HG03342 (cell line): ENCODE data around the gene HES2.
"Not testable (repeated sequence)": the region's sequence is repeated elsewhere in the genome, so short reads cannot be mapped to it uniquely, and the experiment has no call there.

Experiments
- ATAC-seq: cut with Tn5 transposase; IDR thresholded peaks from one replicate; pipeline ENCODE4 v1.9.1; 2021; ENCODE audit warnings: mild to moderate bottlenecking, moderate library complexity; ENCODE audit not compliant: unreplicated experiment

Gene HES2

DNA sequence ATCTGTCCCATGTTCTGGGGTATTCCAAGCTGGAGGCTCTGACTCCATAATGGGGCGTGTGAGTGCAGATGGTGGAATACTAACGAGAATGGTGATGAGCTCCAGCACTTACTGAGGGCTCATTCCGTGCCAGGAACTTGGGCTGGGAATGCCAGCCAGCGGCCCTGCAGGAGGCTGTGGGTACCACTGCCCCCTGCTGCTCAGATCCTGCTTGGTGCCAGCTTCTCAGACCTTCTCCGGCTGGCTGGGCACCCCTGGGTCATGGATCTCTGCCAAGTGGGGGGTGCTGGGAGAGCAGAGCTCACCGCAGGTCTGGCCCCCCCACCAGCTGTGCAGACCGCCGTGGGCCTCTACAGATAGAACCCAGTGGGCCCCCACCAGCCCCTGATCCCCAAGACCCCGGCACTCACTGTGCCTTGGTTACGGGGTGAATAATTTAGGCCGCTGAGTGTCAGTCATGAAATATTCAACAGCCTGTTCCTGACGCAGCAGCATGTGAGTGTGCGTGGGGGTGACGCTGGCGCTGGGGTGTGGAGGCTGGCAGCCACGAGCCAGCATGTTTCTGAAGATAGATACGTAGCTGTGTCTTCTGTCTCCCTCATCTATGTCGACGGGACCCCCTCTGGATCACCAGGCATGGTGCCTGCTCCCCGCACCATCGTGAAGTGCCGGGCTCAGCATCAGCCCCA lies 17.4 kb upstream of the HES2 start:
- not testable (repeated sequence) for ATAC-seq

DNA sequence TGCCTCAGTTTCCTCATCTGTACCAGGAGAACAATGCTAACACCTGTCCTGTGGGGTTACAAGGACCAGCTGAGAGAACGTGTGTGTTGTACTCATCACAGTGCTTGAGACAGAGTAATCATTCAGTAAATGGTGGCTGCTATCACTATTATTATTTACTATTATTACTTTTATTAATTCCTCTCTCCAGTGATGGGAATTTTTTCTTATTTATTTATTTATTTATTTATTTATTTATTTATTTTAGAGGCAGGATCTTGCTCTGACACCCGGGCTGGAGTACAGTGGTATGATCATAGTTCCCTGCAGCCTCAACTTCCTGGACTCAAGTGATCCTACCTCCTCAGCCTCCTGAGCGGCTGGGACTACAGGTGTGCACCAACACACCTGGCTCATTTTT lies 16.6 kb upstream of the HES2 start:
- not testable (repeated sequence) for ATAC-seq

DNA sequence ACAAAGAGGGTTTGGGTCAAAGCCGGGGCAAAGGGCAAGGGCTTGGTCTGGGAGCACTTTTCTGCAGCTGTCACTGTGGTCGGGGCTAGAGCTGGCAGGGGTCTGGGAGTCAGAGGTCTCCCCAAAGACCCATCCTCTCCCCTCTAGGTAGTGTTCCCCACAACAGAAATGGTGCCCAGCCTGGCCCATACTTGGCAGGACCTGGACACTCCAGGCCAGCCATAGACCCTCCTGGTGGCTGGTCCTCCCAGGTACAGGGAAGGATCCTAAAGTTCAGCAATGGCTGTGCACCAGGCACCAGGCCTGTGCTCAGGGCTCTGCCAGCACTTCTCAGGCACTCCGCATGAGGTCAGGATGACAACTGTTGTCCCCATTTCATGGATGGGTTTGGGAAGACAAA lies 15.8 kb upstream of the HES2 start:
- no peak for ATAC-seq

DNA sequence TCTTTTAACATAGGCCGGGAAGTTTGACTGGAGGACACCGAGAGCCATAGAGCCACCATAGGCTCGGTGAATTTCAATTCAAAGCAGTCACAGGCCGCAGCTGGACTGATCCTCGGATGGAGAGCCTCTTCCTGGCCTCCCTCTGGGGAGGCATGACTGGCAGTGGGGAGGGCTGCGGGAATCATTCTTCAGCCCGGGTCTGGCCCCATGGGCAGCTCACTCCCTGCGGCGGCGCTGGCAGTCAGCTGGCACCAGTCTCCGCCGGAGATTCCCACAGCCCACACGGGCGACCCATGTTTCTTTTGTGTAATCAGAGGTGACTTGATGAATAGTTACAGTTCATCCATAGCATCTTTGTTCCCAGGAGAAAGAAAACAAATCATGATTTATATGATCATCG lies 15.4 kb upstream of the HES2 start:
- ATAC-seq = no peak

DNA sequence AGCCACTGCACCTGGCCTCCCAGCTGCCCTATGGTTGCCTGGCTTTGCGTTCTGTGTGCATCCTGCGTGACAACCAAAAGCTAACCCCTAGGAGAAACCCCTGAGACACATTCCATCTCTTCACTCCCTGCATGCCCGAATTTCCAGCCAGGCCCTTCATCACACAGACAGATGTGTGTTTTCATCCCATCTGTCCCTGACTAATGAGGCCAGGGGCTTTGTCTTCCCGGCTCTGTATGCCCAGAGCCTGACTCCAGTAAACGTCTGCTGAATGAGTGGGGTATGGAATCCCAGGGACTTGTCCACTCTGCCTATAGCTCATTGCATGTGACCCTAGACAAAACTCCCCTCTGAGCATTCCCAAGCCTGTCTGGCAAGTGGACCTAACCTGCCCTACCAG lies 14.5 kb upstream of the HES2 start:
- no peak for ATAC-seq

DNA sequence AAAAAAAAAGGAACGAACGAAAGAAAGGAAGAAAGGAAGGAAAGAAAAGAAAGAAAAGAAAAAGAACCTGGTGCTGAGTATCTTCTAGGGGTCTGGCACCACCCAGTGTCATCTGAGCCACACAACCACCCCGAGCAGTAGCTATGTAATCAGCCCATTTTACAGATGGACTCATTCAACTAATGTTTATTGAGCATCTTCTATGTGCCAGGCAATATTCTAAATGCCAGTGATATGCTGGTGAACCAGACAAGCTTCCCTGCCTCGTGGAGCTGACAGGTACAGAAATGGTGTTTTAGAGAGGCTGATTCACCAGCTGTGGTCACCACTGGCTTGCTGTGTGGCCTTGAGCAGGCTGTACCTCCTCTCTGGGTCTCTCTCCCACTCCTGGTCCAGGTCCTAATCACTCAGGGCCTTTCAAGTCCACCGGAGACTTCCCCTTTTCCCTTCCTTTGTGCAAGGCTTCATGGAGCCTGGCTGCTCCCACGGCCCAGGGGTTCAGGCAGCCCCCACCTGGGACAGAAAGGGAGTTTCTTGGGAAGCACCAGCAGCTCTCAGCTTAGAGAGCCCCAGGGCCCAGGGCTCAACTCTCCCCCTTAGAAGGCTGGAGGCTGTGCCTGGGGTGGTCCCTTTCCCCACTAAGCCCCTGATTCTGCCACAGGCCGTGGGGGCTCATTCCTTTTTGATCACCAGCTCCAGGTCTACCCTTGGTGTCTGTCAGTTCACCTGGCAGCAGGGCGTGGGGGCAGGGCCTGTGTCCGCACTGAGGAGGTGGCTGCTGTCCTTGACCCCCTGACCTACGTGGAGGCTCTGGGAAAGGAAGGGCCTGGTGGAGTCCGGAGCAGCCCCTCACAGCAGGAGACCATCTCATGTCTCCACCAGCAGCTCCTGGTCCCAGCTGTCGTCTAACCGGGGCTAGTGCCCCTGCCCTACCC lies 12.2 kb upstream of the HES2 start:
- ATAC-seq = not testable (repeated sequence)

DNA sequence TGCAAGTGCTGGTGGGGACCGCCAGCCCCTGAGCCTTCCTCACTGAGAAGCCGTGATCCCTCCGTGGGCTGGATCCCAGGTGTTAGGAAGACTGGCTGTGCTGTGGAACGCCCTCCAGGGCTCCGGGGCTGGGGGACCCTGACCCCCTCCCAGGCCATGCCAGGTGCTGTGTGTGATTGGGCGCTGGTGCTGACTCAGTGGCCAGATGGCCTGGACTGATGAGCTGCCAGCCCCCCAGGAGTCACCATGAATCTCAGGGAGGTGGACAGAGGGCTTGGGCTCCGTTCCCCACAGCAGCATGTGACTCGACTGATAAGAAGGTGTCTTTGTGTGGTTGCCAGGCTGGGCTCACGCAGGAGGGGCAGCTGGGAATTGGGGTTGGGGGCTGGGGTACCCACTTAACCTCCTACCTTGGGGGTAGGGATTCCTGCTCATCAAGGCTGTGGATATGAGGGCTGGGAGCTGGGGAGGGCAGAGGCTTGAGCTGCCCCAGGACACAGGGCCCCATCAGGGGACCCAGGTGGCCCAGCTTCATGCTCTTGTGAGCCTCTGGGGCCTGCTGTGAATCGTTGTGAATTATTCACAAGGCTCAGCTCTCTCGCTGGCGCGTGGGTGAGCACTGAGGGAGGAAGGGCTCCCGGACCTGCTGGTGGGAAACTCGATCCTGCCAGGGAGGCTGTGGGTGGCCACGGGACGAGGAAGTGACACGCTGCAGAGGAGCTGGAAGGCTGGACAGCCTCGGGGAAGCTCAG lies 10.1 kb upstream of the HES2 start:
- ATAC-seq = not testable (repeated sequence)

DNA sequence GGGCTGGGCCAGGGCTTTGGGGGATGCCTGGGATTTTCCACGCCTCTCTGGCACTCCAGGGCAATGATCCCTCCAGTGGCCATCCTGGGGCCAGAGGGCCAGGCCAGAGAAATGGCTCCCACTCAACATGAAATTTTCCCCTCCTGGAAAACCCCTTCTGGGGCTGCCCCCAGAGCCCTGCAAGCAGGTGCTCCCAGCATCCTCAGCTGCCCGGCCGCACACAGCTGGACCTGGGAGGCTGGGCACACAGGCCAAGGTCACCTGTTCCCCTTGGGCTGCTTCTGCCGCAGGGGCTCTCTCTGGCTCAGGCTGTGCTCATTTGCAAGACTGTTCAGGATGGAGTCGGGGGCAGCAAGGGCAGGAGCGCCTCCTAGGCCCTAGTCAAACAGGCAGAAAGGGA lies 8.7 kb upstream of the HES2 start:
- ATAC-seq = not testable (repeated sequence)

DNA sequence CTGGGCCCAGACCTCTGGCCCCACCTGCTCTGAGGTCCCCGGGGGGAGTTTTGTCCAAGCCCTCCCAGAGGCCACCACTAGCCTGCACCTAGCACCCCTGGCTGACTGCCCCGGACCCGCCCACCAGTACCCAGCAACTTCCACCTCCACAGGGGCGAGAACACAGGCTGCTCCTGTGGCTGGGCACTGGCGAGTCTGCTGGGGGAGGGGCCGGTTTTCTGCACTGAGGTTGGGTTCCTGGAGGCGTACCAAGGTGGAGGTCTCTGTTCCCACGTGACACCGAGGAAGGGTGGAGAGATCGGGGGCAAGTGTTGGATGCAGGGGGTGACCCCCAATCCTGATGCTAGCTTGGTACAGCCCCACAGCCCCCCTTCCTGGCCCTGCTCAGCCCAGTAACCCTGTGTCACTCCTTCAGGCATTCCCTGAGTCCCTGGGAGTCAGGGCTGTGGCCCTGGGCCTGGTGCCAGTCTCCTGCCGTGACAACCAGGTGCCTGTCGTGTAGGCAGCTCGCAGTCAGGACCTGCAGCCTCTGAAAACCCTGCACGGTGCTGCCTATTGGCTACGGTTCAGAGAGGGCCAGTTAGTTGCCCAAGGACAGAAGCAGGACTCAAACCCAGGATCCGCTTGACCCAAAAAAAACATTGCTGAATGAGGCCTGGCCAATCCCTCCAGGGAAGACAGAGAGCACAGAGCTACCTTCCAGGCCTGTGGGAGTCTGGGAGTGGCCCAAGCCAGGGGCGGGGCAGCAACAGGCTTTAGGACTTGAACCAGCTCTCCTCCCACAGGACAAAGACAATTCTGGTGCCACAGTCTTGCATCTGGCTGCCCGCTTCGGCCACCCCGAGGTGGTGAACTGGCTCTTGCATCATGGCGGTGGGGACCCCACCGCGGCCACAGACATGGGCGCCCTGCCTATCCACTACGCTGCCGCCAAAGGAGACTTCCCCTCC lies 8.0 kb upstream of the HES2 start:
- no peak for ATAC-seq

DNA sequence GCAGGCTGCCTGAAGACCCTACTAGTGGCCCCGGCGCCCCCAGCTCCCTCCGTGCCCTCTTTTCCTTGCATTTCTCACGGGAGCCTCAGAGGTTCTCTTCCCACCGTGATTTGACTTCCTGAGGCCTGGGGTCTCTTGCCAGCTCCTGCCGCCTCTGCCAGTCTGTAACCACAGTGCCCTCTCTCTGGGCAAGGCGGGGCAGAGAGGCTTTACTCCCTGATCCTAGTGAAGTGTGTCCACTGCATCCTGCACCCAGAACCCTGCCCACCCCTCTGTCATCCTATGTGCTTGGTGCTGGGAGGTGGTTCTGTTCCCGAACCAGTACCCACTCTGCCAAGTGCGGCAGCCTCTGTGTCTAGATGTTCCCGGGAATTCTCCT lies 7.2 kb upstream of the HES2 start:
- ATAC-seq = no peak

DNA sequence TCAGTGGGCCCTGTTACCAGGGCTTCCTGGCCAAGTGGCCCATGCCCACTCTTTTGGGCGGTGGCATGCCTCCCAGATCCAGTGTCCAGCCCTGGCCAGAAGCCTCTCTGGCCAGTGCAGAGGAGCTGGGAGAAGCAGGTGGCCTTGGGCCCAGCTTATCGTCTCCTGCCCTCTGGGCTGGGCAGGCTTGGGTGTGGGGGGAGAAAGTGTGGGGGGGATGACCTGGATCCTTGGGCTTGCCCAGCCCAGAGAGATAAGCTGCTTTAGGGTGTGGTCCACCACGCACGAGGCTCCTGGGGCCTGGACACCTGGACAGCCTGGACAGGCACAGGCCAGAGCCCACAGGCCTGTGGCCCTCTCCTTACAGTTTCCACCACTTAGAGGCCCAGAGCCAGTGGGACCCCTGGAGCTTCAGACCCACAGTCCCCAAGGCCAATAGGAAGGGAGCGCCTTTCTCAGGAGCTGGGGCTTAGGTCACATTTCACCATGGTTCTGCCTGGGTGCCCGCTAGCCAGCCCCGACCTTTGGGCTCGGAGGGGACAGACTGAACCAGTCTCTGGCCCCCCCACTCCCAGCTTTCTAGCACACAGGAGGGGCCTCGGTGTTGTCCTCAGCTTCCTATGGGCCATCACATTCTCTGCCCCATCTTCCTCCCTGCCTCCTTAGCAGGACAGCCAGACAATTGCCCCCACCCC lies 6.7 kb upstream of the HES2 start:
- ATAC-seq = no peak

DNA sequence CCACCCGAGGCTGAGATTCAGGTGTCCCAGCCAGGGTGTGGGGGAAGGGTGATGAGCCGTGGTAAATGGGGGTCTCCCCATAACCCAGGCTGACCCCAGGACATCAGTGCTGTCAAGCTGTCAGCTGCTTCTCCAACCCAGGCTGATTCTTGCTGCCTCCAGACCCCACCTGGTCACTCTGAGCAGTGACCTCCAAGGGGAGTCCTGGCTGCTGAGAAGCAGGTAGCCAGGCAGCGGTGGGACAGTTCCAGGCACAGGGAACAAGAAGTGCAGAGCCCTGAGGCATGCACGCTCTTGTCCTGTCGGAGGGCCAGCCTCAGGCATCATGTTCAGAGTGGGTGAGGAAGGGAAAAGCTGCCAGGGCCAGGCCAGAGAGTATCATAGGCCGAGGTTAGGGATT lies 5.9 kb upstream of the HES2 start:
- ATAC-seq = no peak

DNA sequence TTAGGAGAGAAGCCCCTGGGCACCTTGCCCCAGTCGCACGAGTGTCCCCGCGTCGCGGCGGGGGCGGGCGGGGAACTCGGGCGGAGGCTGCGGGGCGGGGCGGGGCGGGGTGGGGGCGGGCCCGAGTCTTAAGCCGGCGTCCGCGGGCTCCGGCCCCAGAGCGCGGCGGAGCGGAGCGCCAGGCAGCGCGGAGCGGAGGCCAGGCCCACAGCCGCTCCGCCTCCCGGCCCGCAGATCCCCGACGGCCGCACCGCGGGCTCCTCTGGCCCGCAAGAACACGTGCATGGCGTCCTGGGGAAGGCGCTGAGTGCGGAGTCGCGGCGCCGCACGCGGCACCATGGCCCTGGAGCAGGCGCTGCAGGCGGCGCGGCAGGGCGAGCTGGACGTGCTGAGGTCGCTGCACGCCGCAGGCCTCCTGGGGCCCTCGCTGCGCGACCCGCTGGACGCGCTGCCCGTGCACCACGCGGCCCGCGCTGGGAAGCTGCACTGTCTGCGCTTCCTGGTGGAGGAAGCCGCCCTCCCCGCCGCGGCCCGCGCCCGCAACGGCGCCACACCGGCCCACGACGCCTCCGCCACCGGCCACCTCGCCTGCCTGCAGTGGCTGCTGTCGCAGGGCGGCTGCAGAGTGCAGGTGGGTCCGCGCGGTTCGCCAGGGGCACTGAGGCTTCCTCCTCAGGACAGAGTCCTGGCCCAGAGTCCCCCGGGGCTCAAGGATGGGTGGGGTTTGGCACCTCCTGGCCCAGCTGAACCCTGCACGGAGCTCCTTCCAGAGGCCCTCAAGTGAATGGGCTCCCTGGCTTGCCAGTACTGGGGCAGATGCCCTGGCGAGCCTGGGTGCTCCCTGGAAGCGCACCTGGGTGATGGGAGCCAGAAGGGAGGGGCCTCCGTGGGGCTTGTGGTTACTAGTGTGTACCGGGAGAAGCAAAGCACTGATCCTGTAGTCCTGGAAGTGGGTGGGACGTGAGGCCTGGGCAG lies 5.2 kb upstream of the HES2 start, which contains the start of gene ESPN:
ESPN (plus strand) TSS at position 158 of the 975 bp plus-strand sequence; CDS start at position 338, 180 bp downstream.
- no peak for ATAC-seq

DNA sequence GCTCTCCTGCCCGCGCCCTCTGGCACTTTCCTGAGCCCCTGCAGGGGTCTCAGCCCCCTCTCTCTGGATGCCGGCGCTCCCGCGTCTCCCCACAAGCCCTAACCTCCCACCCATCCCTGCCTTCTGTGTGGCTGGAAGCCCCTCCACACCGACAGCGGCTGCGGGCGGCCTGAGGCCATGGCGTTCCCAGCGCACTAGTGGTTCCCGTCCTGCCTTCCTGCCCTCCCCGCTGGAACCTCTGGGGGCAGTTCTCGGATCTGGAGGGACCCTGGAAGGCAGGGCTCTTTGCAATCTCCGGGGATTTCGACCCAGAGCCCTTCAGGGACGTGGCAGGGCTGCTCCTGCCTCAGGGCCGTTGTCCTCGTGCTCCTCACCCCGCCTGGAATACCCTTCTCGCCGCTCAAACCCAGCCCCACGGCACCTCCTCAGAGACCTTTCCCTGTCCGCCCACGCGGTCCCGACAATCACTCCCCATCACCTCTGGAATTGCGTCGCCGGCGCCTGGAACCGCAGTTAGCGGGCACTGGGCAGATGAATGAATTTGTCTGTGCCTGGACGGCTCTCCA lies 4.4 kb upstream of the HES2 start:
- ATAC-seq = no peak

DNA sequence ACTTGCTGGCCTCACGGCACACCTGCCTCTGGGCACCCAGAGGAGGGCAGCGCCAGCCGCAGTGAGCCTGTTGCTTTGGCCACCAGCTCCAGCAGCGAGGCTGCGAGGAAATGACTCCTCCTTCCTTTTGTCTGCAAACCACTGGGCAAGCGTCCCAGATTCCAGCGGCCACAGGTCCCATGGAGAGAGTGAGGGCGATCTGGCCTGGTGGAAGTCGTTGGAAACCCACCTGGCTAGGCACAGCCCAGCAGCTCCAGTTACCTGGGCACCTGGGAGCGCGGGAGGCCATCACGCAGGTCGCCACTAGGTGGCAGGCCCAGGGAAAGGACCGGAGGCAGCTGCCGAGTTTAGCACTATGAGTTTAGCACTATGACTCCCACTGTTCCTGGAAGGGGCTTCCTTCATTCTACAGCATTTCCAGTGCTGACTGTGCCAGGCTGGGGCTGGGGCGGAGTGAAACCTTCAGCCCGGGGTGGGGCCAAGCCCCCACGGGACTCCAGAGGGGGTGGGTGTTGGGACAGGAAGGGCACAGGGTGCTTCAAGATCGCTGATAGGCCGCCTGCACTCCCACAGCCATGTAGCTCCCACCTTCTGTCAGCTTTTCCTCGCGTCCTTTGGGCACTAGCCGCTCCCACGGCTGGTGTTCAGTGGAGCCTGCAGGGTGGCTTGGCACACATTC lies 3.7 kb upstream of the HES2 start:
- no peak for ATAC-seq

DNA sequence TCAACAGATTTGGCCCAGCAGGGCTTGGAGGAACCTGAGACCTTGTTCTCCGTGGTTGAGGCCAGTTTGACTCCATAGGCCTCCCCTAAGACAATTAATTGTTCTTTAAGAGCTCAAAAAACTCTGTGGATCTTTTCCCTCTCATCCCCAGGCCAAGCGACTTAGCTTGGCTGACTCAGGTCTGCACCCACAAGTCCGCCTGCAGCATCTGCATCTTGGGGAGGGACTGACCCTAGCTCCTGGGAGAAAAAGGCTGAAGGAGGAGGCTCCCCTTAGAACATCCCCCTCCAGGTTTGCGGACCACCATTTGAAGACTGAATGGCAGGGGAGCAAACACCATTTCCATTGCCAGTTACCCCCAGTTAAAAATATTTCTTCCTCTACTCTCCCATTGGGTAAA lies 1.5 kb upstream of the HES2 start:
- no peak for ATAC-seq

DNA sequence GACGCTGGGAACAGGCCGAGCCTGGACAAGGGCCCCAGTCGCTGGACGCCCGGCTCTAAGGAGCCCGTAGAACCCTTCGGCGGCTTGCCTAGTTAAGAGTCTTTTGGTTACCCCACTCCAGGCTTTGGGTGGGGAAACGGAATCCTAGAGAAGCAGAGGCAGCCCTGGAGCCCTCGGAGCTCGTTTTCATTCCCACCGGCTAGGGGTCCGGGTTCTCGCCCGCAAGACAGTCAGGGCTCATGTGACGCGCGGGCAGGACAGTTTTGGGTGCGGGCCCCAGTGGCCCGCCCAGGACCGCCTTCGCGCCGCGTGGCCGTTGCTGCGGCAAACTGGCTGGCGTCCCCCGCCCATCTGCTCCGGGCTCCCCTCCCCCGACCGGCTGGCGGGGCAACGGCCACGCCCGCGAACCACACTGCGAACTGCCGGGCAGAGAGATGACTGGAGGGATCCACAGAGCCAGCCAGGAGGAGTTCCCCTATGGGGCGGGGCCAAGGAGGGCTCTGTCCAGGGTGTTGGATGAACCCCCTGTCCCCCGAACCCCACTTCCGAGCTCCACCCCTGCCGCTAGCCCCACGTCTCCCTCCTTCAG lies 829 bp upstream of the HES2 start:
- ATAC-seq = no peak
